GM18867 (cell line): ENCODE data around the gene SOX5.

Experiments
- ATAC-seq: cut with Tn5 transposase; IDR thresholded peaks from one replicate; pipeline ENCODE4 v1.9.1; 2021; ENCODE audit warnings: mild to moderate bottlenecking, moderate library complexity; ENCODE audit not compliant: unreplicated experiment

SOX5 gene

DNA sequence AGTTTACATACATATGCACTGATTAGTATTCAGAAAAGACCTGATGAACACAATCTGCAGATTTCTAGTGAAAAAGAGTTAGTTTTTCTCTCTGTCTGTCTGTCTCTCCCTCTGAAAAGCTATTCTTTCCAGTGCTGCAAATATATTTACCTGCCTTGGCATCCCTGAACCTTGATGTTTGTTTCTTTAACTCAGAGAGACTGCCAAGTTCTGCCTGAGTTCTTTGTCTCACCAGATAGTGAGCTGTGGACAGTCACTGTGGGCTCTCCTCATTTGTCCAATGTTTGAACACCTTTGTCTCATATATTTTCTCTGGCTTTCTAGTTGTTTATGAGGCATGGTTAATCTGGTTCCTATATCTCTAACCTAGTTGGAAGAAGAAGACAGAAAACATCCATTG, 250.4 kb downstream of the SOX5 start:
- no peak for ATAC-seq

DNA sequence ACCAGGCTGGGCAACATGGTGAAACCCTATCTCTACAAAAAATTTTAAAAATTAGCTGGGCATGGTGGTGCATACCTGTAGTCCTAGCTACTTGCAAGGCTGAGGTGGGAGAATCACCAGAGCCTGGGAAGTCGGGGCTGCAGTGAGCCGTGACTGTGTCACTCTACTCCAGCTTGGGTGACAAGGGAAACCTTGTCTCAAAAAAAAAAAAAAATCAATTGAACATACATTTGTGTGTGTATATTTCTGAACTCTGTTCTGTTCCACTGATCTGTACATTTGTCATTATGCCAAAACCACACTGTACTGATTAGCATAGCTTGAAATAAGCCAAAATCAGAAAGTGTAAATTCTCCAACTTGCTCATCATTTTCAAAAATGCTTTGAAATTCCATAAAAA, 254.6 kb downstream of the SOX5 start:
- no peak for ATAC-seq

DNA sequence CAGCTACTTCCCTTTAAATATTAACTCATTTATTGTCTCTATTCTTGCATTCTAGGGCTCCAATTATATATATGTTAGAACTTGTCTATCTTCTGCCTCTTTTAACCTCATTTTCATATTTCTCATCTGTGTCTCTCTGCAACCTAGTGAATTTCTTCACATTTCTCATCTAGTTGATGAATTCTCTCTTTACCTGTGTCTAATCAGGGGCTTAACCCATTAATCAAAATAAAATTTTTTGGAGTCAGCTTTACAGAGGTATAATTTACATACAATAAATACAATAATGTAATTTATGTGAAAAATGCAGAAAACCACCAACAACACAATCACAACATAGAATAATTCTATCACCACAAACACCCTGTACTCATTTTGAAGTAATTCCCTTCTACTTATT, 255.2 kb downstream of the SOX5 start:
- ATAC-seq: no peak

DNA sequence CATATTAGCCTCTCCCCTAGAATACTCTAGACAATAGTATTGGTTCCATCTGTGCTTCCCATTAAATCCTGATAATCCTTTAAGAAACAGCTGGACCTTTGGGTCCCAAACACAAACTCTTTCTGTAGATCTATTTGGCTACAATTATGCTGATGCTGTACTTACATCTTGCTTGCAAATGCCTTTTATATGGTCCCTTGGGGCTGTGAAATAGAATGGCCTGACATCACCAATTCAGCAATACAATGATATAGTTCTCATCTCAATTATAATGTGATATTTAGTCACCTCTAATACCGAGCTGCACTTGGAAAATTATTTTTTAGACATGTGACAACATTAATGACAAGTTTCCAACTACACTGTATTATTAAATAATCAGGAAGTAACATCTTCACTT, 261.5 kb downstream of the SOX5 start:
- no peak for ATAC-seq

DNA sequence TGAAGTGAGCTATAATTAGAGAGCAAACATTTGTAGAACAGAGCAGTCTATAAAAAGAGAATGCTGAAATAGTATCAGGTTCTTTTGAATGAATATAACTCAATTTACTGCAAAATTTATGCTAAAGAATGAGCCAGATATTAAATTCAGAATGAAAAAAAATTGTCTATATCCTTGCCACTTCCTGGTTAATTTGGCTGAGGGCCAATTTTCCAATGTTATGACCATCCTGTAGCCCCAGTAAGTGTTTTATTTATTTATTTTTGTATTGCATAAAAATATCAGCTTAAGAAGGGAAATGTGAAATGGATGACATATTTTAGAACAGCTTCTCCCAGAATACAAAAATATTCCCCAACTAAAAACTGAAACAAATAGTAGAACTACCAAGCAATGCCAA, 263.4 kb downstream of the SOX5 start:
- no peak for ATAC-seq

DNA sequence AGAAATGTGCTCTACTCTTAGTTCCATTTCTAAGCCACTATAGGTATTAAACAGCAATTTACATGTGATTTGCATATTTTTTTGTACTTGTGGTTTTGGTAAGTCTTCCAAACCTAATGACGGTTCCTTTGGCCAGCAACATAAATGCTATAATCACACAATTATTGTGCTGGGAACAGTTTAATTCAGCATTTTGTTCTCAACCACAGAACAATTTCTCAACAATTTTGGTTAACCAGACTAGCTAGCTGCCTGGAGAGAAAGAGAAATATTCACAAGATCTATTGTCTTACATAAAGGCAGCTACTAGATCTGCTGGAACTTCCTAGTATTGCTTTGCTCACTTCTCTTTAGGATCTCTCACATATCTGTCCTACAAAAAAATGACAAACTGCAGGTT, 265.3 kb downstream of the SOX5 start:
- no peak for ATAC-seq

DNA sequence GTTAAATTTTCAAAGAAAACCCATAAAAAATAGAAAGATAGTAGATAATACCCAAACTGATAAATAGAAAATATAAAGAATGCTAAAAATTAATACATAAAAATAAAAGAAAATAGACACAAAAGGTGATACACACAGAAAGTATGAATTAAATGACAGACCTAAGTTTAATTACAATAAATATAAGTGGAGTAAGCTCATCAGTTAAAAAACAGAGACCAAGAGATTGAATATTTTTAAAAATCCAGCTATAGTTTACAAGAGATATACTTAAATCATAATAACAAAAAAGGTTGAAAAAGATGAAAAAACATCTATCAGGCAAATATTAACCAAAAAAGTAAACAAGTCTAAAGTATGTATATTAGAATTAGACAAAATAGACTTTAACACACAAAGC, 268.2 kb downstream of the SOX5 start:
- no peak for ATAC-seq

DNA sequence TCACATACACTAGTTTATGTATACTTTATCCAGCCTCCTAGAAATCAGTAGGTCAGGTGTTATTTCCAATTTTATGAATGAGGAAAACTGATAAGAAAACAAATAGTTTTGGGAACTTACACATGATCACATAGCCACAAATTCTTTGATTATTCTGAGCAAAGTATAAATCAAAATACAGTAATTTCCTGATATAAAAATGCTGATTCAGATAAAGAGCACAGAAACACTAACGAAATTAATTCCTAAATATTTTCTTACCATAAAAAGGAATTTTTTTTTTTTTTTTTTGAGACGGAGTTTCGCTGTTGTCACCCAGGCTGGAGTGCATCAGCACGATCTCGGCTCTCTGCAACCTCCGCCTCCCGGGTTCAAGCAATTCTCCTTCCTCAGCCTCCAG, 275.4 kb downstream of the SOX5 start:
- no peak for ATAC-seq

DNA sequence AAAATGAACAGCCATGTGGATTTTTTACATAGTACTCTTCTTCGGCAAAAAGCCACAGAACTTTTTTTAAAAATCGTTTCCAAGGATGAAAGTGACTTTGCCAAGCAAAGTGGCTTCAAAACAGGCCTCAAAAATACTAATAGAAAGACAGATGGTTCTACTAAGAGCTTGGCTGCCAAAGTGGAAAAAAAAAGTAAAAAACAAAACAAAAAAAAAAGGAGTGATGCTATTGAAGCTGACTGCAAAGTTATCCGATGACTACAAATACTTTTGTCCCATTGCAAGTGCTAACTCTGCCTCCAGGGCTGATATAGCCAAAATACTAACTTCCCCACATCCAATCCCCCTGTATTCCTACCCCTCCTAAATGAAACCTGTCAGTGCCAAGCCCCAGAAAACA, 277.6 kb downstream of the SOX5 start:
- ATAC-seq: no peak

DNA sequence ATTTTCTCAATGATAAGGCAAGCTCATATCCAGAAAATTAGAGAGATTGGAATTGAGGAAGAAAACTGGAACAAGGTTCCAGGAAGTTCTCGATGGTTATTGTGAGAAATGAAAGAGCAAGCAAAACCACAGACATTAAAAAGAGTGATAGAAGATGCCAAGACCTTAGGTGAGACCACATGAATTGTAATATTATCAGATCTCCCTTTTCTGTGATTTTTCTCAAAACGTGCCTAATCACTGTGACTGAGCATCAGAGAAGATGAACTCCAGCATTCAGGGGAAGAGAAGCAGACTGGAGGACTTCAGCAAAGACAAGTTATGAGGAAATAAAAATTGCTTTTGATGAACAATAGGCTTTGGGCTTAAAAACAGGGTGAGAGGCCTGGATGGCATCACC, 278.8 kb downstream of the SOX5 start:
- no peak for ATAC-seq

DNA sequence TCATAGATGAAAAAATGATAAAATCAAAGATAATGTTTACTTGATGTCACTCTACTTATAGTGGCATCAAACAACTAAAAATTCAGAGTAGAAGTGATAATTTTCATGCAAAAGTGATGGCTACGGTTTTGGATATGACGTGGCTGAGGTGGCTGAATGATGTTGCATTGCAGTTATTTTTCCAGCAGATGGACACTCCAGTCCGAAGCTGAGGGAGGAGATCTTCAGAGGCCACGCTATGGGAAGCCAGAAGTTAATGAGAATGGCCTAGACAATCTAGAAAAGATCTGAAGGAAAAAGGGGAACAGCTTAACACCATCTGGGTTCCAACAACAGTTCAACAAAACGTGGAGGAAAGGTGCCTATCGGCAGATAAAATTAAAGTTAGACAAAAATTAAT, 279.8 kb downstream of the SOX5 start:
- no peak for ATAC-seq

DNA sequence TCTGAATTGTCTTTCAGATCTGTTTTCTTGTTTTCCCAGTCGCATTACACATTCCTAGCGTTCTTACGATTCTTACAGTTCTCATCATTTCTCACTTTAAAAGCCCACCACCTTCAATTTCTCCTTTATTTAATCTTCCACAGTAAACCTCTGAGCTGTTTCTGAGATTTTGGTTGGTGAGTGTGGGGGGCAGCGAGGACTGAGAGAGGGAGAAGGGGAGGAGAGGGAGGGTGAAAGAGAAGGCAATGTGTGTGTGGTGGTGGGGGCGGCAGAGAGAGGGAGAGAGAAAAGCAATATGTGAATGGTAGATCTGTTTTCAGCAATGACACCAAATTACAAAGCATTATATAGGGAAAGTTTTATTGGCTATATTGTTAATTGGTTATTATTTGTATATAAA, 282.6 kb downstream of the SOX5 start:
- no peak for ATAC-seq

DNA sequence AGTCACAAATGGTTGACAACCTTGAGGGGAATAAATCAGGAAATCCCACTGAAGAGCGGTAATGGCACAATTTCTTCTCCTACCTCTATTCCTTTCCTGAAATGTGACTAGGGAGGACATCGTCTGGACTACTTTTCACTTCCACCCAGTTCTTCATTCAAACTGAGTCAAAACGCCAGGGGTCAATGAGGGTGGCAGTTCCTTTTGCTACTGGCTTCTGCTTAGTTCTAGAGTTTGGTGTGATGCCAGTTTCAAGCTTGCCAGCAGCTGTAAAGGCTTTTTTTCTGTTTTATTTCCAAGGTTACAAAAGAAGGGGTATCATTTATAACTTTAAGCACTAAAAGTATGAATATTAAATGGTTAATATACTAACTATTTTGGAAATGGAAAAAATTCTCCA, 286.5 kb downstream of the SOX5 start:
- no peak for ATAC-seq

DNA sequence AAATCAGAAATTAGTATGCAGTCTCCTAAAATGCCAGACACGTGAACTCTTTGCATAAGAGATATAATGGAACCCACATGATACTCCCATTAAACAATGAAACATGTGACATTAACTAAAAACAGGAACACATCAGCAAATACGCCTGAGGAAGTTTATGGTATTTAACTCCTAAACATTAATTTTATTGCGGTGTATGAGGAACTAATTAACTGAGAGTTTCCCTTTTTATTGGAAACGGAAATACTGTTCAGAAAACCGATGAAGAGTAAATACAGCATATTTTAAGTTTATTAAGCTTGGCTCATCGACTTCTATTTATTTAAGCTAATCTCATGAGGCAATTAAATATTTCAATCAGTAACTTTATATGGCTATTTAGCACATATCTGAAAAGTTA, 290.3 kb downstream of the SOX5 start:
- ATAC-seq: no peak

DNA sequence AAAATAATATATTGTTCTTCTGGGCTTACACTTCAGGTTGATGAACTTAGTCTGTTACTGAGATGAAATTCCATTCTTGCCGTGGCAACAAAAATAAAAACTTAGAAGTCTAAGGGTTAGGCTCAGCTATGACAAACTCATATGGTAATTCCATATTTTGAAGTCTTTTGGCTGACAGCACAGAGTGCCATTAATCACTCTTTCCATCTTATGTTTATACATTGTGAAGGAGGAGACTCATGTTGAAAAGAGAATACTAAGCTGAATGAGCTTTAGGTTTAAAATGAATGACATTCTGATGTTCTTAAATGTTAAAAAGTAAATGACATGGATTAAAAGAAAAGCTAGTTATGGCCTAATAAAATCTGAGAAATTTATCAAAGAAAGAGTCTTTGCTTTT, 291.9 kb downstream of the SOX5 start:
- ATAC-seq: no peak

DNA sequence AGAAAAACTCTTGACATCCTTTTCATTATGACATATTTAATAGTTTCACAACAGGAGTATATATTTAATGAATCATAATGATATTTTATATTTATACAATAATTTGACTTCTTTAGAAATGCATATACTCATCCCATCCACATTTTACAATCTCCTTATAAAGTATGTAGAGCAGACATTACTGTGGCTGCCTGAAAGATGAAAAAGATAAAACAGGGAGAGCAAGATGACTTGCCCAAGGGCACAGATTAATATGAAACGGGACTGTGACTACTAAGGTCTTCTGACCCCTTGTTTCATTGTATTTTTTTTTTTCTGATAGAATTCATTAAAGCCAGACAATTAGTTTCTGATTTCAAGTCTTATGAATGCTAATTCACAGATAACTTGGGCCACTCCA, 293.6 kb downstream of the SOX5 start:
- no peak for ATAC-seq

DNA sequence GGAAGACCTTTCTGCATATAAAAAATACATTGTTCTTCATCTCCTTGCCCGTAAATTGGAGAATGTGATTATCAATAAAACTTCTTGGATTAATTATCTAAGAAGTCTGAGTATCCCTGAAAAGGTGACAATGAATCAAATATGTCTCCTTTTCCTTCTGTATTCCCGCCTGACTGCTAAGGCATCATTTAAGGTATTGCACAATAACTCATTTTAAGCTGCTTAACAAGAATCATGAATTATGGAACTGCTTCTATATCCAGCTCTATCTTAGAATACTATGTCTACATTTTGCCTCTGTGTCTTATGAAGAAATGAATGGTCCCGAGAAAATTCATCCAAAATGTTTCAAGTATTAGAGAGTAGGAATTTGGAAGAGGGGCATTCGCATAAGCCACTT, 294.4 kb downstream of the SOX5 start:
- ATAC-seq: no peak

DNA sequence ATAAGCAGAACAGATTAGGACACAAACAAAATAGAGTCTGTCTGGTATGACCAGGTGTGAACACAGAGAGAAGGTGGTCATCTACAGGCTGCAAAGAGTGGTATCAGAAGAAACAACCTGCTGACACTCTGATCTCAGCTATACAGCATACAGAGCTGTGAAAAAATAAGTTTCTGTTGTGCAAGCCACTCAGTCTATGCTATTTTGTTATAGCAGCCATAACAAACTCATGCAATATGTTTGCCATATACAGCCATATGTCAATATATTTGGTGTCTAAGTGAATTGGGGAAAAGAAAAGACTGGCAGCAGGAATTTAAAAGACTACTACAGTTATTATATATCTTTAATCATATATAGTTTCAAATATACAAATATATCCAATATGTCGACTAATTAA, 300.9 kb downstream of the SOX5 start:
- ATAC-seq: no peak

DNA sequence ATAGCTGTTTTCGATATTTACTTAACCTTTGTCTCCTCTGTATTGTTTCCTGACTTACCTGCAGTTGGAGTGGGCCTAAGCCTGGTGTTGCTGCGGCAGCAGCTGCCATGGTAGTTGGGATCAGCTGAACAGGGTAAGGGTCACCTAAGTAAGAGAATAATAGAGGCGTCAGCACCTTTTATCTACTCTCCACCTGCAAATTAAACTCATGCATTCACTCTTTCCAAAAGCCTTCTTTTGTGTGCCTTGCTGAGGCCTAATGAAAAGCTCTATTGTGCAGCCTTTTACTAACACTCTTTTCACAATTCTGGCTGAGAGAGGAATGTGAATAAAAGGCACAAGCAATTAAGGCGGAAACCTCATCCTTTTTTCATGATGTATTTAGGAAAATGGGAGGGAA, 308.7 kb downstream of the SOX5 start:
- no peak for ATAC-seq

DNA sequence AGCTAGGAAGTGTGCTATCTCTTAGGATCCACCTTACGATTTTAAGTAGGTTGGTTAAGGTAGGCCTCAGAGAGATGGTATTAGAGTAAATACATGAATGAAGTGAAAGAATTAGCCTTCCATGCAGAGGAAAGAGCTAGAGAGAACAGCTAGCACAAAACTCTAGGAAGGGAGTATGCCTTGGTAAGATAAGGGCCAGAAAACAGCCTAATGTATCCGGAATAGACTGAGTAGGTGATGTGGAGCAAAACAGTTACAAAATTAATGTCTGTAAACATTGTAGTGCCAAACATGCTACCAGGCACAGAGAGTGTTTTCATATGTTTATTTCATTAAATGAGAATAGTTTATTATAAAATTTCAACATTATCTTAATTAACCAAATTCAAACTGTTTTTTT, 315.1 kb downstream of the SOX5 start:
- no peak for ATAC-seq

DNA sequence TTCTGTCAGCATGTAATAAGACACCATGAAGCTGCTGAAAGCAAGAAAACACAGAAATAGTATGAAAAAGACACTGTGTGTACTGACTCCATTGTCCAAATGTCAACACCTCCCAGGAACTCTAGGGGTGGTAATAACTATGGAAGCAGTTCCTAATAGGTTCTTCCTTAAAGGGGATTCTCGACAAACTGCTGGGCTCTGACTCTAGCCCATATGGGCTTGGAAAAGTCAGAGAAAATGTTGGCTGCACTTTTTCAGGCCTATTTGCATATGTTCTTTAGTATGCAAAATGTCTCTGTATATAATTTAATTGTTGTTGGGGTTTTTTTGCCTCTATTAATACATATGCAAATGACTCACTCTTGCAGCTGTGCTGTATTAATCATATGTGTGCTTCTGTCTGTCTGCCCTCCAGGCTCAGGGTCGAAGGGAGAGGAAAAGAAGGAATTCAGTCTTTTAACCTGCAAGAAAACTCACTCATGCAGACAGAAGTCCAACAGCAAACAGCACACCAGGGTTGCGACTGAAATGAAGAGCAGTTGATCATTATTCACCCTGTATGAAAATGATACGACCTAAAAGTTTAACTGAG, 317.6 kb downstream of the SOX5 start:
- no peak for ATAC-seq

DNA sequence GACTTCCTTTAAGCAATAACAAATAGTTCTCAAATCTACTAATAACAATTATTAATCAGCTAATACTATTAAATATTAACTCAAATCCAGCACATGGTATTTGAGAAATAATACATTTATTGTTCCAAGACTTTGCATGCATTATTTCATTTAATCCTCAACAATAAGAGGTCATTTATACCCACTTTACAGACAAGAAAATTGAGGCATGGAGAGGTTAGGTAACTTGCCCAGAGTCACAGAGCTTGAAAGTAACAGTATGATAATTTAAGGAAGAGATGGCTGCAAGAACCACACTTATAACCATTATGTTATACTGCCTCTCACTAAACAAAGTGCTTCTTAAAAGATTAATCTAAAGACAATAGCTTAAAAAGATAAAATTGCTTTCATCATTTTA, 318.9 kb downstream of the SOX5 start:
- ATAC-seq: no peak

DNA sequence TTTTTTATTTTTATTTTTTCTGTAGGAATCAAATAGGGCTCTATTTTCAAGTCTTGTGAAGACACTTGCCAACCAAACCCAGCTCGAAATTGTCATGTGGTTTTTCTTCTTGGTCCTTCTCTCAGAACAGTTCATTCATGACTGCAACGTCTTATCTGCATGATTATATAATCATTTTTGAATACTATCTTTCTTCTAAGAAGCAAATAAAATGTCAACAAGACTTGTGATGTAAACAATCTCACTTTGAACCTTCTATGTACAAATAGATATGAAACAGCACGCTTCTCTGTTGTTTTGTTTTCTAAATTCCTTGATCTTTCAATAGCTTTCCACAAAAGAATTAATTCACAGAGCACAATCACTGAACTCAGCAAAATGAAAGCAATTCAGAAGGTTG, 320.7 kb downstream of the SOX5 start:
- ATAC-seq: no peak

DNA sequence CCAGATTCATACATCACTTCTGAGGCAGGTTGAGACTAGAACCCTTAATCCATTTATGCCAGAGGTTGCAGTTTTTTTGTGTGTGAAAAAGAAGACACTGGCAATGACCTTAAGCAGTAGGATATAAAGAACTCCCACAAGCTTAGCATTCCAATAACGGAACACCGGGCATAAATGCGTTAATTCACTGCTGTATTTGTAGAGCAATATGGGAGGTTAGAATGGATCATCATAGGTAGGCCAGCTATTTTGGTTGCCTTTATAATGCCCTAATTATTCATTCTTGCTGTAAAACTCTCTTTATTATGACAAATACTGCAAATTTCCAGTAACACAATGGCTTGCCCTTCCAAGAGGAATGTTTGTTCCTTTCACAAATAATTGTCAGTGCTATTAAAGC, 322.7 kb downstream of the SOX5 start:
- ATAC-seq: no peak
